Measurements from ENCODE around the gene C1GALT1C1L.
"Not testable (repeated sequence)": the region's sequence is repeated elsewhere in the genome, so short reads cannot be mapped to it uniquely, and the experiment has no call there.

Gene C1GALT1C1L

GRCh38 chr2:43676322-43677050 is at the start of gene C1GALT1C1L:
Gene C1GALT1C1L (minus strand): TSS chr2:43676429. CDS start chr2:43676322, 107 bp downstream.
- DNase-seq: no peak

DNA sequence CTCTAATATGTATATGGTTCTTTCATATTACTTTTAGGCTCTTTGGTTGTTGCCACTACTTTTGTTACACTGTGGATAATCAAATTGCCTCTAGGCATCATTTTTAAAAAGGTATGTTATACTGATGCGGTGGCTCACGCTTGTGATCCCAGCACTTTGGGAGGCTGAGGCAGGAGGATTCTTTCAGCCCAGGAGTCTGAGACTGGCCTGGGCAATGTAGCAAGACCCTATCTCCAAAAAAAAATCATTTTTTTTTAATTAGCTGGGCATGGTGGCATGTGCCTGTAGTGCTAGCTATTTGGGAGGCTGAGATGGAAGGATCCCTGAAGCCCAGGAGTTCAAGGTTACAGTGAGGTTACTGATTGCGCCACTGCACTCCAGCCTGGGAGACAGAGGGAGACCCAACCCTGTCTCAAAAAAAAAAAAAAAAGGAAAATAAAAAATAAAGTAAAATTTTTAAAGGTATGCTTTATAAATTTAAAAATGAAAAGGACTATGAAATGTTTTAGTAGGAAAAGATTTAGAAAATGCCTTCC is 49.5 kb upstream of the C1GALT1C1L start:
- no peak for DNase-seq

DNA sequence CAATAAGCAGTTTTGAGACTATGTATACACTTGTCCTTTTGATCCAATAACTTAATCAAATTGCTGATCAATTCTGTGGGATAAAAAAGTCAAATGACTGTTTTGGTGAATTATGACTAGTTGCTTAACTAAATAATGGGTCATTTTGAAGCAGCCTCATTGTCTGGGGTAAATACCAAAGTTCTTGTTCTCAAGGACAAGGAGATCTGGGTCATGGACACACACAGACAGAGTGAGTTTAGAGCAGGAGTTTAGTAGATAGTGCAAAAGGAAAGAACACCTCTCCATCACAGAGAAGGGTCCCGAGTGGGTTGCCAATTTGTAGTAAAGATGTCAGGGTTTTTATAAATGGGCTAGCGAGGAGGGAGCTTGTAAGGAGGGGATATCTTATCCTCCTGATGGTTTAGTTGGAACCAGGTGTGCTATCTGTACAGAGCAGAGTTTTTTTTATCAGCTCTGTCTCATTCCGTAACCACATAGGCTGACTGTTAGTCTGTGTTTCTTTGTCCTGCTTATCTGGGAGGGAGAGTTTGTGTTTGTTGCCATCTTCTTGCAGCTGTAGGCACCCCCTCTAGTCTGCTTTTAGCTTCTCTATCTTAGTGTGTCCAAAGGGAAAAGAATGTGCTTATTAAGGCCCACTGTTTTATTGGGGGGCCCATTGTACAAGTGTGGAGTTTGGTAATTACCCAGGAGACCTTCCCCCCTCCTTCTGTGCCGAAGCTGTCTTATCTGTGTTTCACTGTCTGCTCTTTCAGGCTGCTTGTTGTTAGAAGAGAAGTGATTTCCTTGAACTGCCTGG is 48.7 kb upstream of the C1GALT1C1L start:
- no peak for DNase-seq

DNA sequence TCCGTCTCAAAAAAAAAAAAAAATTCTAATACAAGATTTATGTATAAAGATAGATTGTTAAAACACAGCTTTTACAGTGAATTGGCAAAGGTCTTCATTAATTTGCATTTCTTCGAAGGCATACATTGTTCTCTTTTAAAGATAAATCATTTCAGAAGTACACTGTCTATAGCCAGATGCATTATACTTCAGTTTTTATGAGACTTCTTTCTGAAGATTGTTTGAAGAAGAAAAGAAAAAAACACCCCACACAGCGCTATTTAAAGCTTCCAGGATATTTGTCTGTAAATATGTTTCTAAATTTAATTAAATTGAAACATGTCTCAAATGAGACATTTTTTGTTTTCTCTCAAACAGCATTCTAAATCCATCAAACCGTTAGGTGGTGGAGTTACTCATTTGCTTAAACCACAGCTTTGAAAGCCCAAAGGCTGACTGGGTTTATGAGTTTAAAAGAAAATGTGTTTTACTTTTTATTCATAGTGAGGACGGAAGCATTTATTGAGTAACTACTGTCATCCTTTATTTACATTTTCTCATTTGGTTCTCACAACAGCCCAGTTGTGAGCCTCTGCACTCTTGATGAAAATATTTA is 42.4 kb upstream of the C1GALT1C1L start:
- DNase-seq: no peak

GRCh38 chr2:43717322-43717721 is 41.1 kb upstream of the C1GALT1C1L start:
- DNase-seq: no peak

- no peak for DNase-seq
These were observed 39.3 kb upstream of the C1GALT1C1L start for GRCh38 chr2:43715300-43716098.

GRCh38 chr2:43714164-43714563 is 37.9 kb upstream of the C1GALT1C1L start:
- DNase-seq: no peak

GRCh38 chr2:43710866-43711265 is 34.6 kb upstream of the C1GALT1C1L start:
- DNase-seq: no peak

GRCh38 chr2:43708891-43709290 is 32.7 kb upstream of the C1GALT1C1L start:
- no peak for DNase-seq

- DNase-seq: no peak
These were observed 31.9 kb upstream of the C1GALT1C1L start for GRCh38 chr2:43708178-43708577.

DNA sequence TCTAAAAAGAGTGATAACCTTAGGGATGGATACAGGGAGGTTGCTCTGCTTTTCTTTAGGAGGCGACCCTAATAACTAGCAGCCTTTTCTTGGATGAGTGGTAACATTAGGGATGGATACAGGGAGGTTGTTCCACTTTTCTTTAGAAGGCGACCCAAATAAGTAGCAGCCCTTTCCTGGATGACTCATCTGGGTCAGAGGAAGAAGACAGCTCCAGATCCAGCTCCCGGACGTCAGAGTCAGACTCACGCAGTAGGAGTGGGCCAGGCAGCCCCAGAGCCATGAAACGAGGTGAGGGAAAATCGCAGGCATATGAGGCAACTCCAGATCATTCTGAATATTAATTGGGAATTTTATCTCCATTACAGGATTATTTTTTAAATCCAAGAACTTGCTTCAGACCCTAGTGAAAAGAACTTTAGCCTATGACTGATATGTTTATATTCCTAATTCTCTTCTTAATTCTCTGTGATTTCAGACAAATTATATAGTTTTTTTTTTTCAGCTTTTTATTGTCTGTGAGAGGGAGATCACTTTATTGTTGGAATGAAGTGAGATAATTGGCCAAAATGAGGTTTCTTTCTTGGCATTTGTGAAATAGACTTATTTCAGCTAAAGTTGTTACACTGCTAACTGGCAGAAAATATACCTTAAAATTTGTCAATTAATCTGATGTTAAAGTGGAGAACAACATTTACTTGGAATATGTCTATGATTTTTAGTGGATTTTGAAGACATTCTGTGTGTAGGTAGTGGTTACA is 31.2 kb upstream of the C1GALT1C1L start:
- no peak for DNase-seq

DNA sequence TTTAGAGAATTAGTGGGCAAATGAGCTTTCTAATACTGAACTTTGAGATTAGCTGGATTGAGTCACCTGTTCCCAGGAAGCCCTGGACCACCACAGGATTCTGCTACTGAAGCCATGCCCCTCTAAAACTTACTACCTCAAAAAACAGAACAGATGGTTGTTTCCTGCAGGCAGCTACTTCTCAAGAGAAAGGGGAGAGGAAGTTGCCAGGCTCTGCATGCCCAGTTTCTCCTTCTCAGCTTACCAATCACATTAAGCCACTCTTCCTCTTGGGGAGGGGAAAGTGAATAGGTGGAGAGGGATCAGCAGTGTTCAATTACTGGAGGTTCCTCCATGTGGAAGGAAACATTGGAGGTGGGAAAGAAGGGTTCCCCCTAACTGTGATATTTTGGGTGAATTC is 24.9 kb upstream of the C1GALT1C1L start:
- no peak for DNase-seq

DNA sequence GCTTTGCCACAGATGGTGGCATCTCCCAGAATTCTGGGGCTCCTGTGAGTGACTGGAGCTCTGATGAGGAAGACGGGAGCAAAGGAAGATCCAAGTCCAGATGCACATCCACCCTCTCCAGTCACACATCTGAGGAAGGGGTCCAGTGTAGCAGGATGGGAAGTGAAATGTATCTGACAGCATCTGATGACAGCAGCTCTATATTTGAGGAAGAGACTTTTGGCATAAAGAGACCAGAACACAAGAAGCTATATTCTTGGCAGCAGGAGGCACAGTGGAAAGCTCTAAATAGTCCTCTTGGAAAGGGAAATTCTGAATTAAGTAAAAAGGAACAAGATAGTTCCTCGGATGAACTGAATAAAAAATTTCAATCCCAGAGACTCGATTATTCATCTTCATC is 23.5 kb upstream of the C1GALT1C1L start:
- no peak for DNase-seq

DNA sequence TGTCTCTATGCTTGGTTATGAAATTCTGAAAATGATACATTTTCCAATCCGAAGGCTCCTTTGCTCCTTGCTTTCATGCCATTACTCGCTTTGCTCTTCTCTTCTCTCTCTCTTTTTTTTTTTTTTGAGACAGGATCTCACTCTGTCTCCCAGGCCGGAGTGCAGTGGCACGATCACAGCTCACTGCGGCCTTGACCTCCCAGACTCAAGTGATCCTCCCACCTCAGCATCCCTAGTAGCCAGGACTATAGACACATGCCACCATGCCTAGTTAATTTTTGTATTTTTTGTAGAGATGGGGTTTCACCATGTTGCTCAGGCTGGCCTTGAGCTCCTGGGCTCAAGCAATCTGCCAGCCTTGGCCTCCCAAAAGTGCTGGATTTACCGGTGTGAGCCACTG is 21.9 kb upstream of the C1GALT1C1L start:
- not testable (repeated sequence) for DNase-seq

DNA sequence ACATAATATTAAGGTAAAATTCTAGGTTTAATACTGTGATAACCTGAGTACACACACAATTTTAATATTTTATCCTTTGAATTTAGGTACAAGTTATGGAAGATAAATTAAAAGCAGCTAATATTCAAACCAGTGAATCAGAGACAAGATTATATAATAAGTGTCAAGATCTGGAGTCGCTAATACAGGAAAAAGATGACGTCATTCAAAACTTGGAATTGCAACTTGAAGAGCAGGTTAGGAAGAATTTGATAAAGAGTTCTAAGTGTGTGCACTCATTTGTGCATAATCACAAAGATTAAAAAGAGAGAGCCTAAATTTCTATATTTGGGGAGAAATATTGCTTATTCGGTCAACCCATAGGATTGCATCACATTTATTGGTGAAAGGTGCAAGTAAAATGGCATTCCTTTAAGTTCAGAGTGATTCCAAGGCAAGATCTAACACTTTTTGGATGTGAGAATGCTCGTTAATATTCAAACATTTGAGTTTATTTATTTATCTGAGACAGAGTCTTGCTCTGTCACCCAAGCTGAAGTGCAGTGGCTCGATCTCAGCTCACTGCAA is 16.3 kb upstream of the C1GALT1C1L start:
- DNase-seq: no peak

DNA sequence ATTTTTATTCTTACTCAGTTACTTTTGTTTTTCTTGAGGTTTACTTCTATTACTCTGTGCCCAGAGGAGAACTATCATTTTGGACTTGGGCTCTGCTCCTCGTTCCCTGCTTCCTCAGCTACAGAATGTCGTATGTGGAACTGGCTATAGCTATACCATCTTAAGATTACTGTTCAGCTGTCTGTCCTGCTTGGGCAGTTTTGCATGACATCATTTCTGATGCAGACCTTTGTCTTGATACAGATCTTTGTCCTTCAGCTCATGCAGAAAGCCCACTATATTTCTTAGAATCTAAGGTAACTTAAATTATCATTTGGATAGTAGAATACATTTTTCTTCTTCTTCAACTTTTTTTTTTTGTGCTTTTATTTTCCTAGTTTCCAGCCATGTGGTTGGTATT is 13.8 kb upstream of the C1GALT1C1L start:
- no peak for DNase-seq

DNA sequence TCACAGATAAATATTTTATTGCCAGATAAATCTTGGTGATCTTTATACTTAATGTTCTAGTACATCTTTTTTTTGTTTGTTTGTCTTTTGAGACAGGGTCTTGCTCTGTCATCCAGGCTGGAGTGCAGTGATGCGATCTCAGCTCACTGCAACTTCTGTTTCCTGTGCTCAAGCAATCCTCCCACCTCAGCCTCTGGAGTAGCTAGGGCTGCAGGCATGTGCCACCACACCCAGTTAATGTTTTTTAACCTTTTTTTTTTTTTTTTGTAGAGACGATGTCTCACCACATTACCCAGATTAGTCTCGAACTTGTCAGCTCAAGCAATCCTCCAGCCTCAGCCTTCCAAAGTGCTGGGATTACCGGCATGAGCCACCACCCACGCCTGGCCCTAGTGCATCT is 9.1 kb upstream of the C1GALT1C1L start:
- no peak for DNase-seq

- DNase-seq: not testable (repeated sequence)
These were observed 1.6 kb upstream of the C1GALT1C1L start for GRCh38 chr2:43677783-43678182.

- no peak for DNase-seq
These were observed 445 bp downstream of the C1GALT1C1L start for GRCh38 chr2:43675646-43676321.

- DNase-seq: no peak
These were observed 19.0 kb downstream of the C1GALT1C1L start for GRCh38 chr2:43657241-43657640.

DNA sequence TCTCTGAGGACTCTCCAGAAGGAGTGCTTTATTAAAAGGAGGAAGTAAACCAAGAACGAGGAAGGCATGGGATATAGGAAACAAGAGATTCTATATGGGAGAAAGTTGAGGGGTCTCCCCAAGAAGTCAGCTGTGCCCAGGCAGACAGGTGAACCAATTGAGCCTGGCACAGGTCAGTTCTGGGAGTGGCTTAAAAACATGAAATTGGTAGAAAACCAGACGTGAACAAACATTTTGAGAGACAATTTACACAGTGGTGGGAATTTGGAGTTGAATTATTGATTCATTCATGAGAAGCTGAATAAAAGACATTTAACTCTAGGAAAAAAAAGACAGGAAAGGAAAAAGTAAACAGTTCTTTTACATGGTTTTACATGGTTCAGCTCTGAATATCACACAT is 22.7 kb downstream of the C1GALT1C1L start:
- DNase-seq: no peak

Data from NCI-H187 treated with DMSO at 0.1 percent for 48 hours (cell line).